HG02759 (cell line): Measurements from ENCODE around the gene PIAS2.
"Not testable (repeated sequence)": the region's sequence is repeated elsewhere in the genome, so short reads cannot be mapped to it uniquely, and the experiment has no call there.

ENCODE experiments used
- ATAC-seq: cut with Tn5 transposase; IDR thresholded peaks from one replicate; pipeline ENCODE4 v1.9.1; 2021; ENCODE audit warnings: mild to moderate bottlenecking, moderate library complexity; ENCODE audit not compliant: unreplicated experiment

Gene PIAS2

DNA sequence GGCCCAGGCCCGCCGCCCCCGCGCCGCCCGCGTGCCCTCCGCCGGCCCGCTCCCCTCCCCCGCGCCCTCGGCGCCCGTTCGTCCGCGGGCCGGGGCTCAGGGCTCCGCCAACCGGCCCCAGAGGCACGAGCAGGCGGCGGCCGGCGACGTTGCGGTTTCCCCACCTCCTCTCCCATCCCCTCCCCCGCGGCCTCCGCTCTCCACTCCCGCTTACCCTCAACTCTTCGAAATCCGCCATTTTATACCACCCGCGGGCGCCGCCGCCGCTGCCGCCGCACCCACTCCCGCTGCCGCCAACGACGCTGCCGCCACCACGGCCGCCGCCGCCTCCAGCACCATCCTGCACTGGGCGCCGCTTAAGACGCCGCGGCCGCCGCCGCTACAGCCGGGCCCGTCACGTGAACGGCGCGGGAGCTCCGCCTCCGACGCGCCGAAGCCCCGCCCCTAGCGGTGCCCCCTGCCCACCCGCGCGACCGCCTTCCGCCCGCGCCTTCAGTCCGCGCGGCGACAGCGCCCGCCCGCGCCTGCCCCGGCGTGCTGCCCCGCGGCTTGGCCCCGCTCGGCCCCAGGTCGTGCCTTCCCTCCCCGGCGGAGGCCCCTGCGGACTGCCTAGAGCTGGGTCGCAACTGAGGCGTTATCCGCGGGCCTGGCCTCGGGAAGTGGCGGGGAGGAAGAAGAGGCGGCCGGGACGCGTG lies at the start of gene PIAS2, which contains the start of gene KATNAL2:
PIAS2 (minus strand) TSS at position 400 of the 695 bp plus-strand sequence; CDS start at position 238, 162 bp downstream.
KATNAL2 (plus strand) TSS at position 495 of the 695 bp plus-strand sequence. CDS start 29,271 bp downstream, outside the sequence.
- peak; percentile 90 for ATAC-seq

- ATAC-seq: not testable (repeated sequence)
These were observed 49.0 kb upstream of the PIAS2 start for GRCh38 chr18:46966266-46966665.

GRCh38 chr18:46964579-46965293 lies 47.4 kb upstream of the PIAS2 start:
- ATAC-seq: not testable (repeated sequence)

DNA sequence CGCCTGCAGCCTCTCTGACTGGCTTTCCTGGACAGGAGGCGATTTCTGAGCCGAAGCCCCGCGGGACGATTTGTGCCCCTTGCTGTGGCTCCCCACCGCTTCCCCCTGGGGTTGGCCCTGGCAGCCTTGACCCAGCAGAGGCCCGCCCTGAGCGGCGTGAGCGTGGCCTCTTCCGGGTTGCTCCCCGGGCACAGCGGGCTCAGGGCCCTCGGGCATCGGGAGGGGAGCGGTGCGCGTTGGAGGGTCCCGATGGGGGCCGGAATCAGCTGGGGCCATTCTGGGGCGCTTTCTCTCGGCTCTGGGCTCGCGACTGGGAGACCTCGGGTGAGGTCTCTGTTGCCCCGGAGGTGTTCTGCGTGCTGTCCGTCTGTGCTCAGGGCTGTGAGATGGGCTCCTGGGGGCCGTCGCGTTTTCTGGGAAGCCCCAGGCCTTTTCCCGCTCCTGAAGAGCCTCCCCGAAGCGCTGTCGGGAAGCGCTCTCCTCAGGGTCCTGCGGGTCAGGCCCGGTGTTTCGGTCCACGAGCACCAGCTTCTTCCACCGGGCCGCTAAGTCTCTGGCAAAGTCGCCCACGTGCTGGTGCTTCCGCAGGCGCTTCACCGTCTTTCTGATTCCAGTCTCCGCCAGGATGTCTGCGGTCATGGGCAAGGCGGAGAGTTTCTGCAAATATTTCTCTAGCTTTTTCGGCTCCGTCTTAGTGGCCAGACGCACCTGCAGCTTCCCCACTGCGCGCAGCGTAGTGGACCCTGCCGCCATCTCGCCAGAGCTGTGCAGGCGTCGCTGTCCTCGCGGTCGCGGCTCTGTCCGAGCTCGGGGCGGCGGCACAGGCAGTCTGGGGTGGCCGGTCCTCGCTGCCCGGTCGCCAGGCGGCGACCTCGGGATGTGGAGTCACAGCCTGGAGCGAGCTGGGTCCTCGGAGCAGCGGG lies 46.6 kb upstream of the PIAS2 start:
- not testable (repeated sequence) for ATAC-seq

DNA sequence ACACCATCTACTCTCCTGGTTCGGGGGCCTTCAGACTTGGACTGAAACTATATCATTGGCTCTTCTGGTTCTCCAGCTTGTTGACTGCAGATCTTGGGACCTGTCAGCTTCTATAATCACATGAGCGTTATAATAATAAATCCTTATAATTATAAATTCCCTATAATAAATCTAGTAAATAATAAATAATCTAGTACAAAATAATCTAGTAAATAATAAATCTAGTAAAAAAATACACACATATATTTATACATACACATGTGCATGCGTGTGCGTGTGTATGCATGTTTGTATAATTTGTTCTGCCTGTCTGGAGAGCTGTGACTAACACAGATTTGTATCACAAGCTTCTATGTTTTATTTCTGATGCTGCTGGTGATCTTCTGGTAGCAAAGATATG lies 40.9 kb upstream of the PIAS2 start:
- ATAC-seq: no peak

DNA sequence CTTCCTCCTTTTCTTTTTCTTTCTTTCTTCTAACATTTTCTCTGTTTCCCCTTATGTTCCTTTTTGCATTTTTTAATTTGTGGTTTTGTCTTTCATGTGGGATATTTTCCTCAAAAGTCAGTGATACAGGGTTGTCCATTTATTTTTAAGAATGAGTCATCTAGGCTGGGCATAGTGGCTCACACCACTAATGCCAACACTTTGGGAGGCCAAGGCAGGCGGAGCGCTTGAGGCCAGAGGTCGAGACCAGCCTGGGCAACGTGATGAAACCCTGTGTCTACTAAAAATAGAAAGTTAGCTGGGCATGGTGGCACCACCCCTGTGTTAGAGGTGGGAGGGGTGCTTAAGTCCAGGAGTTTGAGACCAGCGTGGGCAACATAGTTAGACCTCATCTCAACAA lies 35.9 kb upstream of the PIAS2 start:
- ATAC-seq: no peak

GRCh38 chr18:46950064-46950656 lies 32.9 kb upstream of the PIAS2 start:
- ATAC-seq: no peak

GRCh38 chr18:46946656-46947282 lies 29.5 kb upstream of the PIAS2 start:
- peak; percentile 99 for ATAC-seq

DNA sequence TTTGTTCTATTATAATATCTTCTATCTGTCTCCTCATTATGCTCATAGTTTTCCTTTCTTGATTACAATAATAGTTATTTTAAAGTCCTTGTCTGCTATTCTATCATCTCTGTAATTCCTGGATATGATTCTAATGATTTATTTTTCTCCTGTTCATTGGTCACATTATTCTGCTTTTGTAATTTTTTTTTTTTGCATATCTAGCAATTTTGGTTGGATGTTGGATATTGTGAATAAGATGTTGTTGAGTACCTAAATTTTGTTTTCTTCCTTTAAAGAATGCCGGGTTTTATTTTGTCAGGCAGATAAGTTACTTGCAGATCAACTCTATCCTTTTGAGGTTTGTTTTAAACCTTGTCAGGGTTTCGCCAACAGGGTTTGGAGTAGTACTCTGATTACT lies 25.3 kb upstream of the PIAS2 start:
- ATAC-seq: no peak

DNA sequence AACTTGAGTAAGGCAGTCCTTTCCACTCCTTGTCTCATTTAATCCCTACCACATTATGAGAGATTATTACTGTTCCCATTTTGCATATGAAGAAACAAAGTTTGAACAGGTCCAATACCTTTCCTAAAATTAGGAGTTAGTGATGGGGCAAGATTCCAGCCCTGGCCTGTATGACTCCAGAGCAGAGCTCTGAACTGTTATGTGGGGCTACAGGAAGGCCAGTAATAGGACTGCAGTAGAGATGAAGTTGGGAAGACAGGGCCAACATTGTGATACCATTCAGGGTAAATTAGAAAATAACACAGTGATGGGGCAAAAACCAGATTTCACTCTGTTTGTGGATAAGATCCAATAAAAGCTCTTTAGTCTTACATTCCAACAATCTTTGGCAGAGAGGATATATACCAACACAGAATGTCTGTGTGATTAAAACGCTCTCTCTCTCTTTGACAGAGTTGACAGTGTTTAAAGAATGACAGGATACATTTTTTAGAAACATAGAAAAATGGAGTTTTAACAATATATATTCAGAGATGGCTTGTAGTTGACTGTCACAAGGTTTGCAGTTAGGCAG lies 22.8 kb upstream of the PIAS2 start:
- ATAC-seq: no peak

GRCh38 chr18:46939337-46939963 lies 22.1 kb upstream of the PIAS2 start:
- no peak for ATAC-seq

- ATAC-seq: no peak
These were observed 3.3 kb upstream of the PIAS2 start for GRCh38 chr18:46920653-46921052.

- no peak for ATAC-seq
These were observed 2.8 kb upstream of the PIAS2 start for GRCh38 chr18:46920067-46920466.

DNA sequence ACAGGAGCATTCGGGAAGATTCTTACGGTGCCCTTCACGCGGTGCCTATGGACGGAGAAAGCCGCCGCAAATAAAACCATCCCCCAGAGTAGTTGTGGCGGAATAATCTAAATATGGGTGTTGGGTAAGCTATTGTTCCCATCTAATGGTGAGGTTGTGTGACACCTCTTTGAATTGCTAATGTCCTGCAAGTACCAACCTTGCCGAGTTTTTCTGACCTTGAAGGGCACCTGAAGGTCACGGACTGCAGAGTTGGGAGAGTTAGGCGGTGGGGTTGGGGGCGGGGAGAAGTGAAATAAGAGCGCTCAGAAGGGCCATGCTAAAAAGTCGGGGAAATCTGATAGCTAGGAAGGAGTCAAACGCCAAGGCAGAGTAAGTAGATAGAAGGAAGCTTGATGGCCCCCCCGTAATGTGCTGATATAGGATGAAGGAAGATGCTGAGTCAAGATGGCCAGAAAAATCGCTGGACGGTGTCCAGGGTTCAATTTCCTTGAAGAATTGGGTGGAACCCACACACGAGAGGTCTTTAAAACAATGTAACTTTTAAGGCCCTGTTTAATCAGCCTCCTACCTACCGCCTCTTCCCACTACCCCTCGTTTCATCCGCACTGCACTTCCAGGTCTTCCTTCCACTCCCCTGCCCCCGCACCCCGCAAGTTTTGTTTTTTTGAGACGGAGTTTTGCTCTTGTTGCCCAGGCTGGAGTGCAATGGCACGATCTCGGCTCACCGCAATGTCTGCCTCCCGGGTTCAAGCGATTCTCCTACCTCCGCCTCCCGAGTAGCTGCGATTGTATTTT lies 695 bp upstream of the PIAS2 start:
- peak; percentile 2 for ATAC-seq

GRCh38 chr18:46916551-46917107 lies 678 bp downstream of the PIAS2 start:
- no peak for ATAC-seq

DNA sequence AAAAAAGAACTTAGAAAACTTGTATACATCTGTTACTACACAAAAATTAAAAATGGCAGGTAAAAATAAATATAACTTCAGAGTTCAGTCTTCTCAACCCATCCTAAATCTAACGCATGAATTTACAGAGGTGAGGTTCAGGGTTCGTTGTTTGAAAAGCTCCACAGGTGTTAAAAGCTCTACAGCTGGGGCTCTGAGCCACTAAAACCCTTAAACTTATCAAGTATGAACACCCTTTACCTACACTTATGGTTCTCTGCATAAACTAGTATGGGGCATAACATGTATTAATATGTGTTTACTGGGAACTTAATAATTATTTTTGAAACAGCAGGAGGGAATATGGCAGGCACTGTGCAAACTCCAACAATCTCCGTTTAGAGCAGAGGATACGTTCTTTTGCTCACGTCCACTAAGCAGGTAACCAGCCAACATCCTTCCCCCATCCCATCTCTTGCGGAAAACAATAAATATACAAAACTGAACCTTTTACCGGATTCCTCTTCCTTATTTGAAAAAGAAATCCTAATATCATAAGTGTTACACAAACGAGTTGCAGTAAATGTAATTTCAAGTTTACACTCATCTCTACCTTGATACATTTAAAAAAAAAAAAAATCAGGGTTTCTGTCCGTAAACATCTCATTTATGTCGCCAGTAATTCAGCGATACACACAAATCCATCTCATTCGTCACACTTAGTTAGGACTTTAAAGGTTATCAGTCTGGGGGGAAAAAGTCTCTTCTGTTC lies 1.3 kb downstream of the PIAS2 start:
- no peak for ATAC-seq

DNA sequence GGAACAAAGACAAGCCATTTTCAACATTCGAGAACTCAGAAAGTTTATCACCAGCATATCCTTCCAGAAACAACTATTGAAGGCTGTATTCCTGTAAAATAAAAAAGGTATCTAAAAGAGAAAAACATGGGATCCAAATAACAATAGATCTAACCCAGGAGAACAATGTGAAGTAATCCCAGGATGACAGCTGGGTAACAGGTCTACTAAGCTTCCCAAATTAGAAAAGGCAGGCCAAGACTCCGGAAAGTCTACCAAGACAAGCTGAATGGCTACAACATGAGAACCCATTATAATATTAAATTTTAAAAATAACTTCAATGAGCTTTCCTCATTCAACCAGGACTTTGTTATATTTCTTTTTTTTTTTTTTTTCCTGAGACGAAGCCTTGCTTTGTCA lies 6.5 kb downstream of the PIAS2 start:
- ATAC-seq: no peak

DNA sequence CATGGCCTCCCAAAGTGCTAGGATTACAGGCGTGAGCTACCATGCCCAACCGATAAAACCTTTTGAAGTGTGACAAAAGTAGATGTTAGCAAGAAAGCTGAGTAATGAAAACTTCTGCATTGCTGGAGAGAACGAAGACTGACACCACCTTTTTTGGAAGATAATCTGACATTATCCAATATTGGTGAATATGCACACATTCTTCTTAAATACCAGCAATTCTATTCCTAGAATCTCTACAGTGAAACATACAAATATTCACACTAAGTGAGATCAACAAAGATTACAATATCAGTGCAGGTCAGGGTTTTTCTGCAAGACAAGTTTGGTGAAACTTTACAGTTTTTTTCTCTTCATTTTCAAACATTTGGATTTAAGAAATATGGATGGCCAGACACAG lies 7.8 kb downstream of the PIAS2 start:
- ATAC-seq: no peak
